ENCODE measurements around the gene DDX42.

DNA sequence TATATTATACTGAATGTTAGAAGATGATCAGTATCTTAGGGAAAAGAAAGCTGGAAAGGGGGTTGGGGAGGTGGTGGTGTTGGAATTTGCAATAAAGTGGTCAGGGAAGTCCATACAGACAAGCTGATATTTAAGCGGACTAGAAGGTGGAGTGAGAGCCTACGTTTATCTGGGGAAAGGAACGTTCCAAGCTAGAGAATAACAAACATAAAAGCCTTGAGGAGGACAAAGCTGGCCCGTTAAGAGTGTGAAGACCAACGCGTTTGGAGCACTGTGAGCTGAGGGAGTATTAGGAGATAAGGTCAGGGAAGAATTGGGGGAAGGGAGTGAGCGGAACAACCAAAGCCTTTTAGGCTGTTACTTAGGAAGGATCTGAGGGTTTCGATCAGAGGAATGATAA is 1.4 kb downstream of the DDX42 start:
- TF ChIP-seq, protein P1, sequence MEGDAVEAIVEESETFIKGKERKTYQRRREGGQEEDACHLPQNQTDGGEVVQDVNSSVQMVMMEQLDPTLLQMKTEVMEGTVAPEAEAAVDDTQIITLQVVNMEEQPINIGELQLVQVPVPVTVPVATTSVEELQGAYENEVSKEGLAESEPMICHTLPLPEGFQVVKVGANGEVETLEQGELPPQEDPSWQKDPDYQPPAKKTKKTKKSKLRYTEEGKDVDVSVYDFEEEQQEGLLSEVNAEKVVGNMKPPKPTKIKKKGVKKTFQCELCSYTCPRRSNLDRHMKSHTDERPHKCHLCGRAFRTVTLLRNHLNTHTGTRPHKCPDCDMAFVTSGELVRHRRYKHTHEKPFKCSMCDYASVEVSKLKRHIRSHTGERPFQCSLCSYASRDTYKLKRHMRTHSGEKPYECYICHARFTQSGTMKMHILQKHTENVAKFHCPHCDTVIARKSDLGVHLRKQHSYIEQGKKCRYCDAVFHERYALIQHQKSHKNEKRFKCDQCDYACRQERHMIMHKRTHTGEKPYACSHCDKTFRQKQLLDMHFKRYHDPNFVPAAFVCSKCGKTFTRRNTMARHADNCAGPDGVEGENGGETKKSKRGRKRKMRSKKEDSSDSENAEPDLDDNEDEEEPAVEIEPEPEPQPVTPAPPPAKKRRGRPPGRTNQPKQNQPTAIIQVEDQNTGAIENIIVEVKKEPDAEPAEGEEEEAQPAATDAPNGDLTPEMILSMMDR (IDR thresholded peaks at IDR 0.05), result no peak
- TF ChIP-seq EZH2 (IDR thresholded peaks at IDR 0.05; ENCODE audit: borderline replicate concordance, insufficient read depth, low read depth, low read length, poor library complexity, severe bottlenecking), result no peak
